Natural killer cell (primary cell): ENCODE measurements around the gene PPDPF. TPM values are rescaled to one million over a fixed set of nuclear protein-coding genes. Genes with fewer than 3 reads are reported as not detected.
"Not testable (repeated sequence)": the region's sequence is repeated elsewhere in the genome, so short reads cannot be mapped to it uniquely, and the experiment has no call there.

Source experiments
- ATAC-seq, 3 donors: fragments of 150-1000 bp in 2 of 3; fragments of 200-7000 bp in 1 of 3; cut with Tn5 transposase; 1 replicate in 1 of 3; 2 replicates in 2 of 3; pipeline ENCODE4 v1.10.0; 2021; ENCODE audit warnings: mild to moderate bottlenecking in 2 of 3, moderate library complexity in 2 of 3
- DNase-seq, 2 donors: peaks; one replicate each; pipeline versions ENCODE4 v3.0.0 to v3.0.0-alpha.2; 2013 to 2021; ENCODE audit warnings: mixed read lengths in 1 of 2
- H3K27ac ChIP-seq: one replicate; pipeline ENCODE4 v1.5.1; 2013; ENCODE audit warnings: mild to moderate bottlenecking, low read length
- H3K27me3 ChIP-seq: one replicate; pipeline ENCODE4 v1.6.1; 2013; ENCODE audit warnings: low read length; ENCODE audit not compliant: control insufficient read depth, insufficient read depth
- H3K36me3 ChIP-seq: one replicate; pipeline ENCODE4 v1.6.1; 2013; ENCODE audit warnings: low read length; ENCODE audit not compliant: control insufficient read depth, insufficient read depth
- H3K4me1 ChIP-seq: one replicate; pipeline ENCODE4 v1.6.1; 2013; ENCODE audit warnings: low read length; ENCODE audit not compliant: control insufficient read depth, insufficient read depth
- H3K4me3 ChIP-seq: one replicate; pipeline ENCODE4 v1.5.1; 2013; ENCODE audit warnings: low read length
- H3K9me3 ChIP-seq: one replicate; pipeline ENCODE4 v1.6.1; 2013; ENCODE audit warnings: low read length; ENCODE audit not compliant: control insufficient read depth, insufficient read depth
- H3K27ac Mint-ChIP-seq, 2 donors: one replicate each; pipeline ENCODE4 v1.8.0; 2022; ENCODE audit warnings: mild to moderate bottlenecking in 2 of 2, mixed read lengths in 2 of 2, moderate library complexity in 1 of 2
- H3K27me3 Mint-ChIP-seq, 2 donors: one replicate each; pipeline ENCODE4 v1.8.0; 2022; ENCODE audit warnings: low read depth in 2 of 2, mixed read lengths in 2 of 2
- H3K36me3 Mint-ChIP-seq: one replicate; pipeline ENCODE4 v1.8.0; 2022; ENCODE audit warnings: mixed read lengths
- H3K4me1 Mint-ChIP-seq, 2 donors: one replicate each; pipeline ENCODE4 v1.8.0; 2022; ENCODE audit warnings: mixed read lengths in 2 of 2
- H3K4me3 Mint-ChIP-seq: one replicate; pipeline ENCODE4 v1.8.0; 2022; ENCODE audit warnings: mild to moderate bottlenecking, moderate library complexity, mixed read lengths
- H3K9me3 Mint-ChIP-seq, 2 donors: one replicate each; pipeline ENCODE4 v1.8.0; 2022; ENCODE audit warnings: mixed read lengths in 2 of 2
- CTCF ChIP-seq: fragments of 200-600 bp; IDR thresholded peaks from one replicate; pipeline ENCODE4 v1.8.0; 2022; ENCODE audit warnings: antibody characterized with exemption
- WGBS: methylation state at CpG from one replicate; pipeline ENCODE4 v1.1.7; 2013; ENCODE audit warnings: missing lambda C conversion rate; ENCODE audit not compliant: insufficient coverage; 5-methylcytosine and 5-hydroxymethylcytosine counted together
- intact Hi-C: fragments of 100-400 bp; cut with micrococcal nuclease; formaldehyde crosslinking; loops from one replicate; pipeline ENCODE4 v1.14.2; 2022
- total RNA-seq, 4 donors: library from RNA; stranded (reverse); fragments of 120-200 nt in 1 of 4; gene quantifications; one replicate each; pipeline versions ENCODE4 v1.2.3 to v1.2.4, GENCODE V29; 2013 to 2022

PPDPF gene
- total RNA-seq, 3 donors from 2014 or later (not counting 1 experiment from before 2014, with no cell fraction given): 95.5 to 197 (median 159) TPM

DNA sequence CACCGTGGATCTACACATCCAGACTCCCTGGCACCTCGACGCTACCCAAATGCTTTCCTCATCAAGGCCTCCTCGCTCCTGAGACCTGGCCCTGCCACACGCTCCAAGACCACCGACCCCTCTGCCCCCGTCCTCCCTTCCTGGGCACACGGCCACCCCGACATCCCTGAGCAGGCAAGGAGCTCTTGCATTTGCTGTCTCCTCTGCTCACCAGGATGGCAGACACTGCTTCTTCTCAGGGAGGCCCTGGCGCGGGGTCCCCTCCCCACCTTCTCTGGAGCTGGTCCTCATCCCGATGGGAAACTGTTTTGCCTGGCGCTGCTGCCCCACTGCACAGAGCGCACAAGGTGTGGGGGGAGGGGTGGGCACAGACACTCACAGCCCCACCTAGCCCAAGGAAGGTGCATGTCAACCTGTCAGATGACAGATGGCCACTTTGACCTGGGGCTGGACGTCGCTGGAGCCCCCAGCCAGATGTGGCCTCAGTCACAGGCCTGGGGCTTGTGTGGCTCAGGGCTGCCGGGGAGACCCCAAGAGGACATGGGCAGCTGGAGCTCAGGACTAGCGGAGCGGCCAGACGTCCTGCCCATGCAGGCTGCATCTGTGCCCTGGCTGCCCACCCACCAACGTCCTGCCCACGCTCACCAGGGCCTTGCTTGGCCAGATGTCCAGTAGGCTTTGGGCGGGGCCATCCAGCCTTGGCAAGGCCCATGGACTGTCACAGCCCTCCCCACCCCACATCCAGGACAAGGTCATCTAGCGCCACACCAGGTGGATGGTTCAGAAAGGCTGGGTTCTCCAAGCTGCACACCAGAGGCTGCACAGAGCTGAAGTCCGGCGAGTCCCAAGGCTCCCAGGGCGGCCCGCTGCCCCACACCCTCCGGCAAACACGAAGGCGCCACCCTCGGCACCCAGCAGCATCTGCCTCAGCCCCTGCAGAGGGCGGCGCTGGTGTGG is 41.9 kb upstream of the PPDPF start:
- H3K27me3 Mint-ChIP-seq: peaks cover 36% of the 10 kb centered on the region in 2 donors
- Histone ChIP-seq H3K27ac (no peak overlapping the region), H3K9me3 (no peaks in the 10 kb centered on the region), H3K4me1 (no peaks in the 10 kb centered on the region), H3K27me3 (peaks cover 15% of the 10 kb centered on the region), H3K4me3 (no peak overlapping the region), H3K36me3 (no peaks in the 10 kb centered on the region)
- ATAC-seq: no peak
- 86% methylated on average over 34 of the region's 34 CpGs for WGBS
- no peak overlapping the region for H3K27ac Mint-ChIP-seq
- TF ChIP-seq CTCF: no peak
- no peaks in the 10 kb centered on the region for H3K36me3 Mint-ChIP-seq
- no peak overlapping the region for H3K4me3 Mint-ChIP-seq
- intact Hi-C loops: loop anchor here (2.0 kb wide), 1 partner anchor 16 kb away; no protein-coding TSS in a partner anchor
- H3K4me1 Mint-ChIP-seq: peaks cover 0 to 6% of the 10 kb centered on the region in 2 donors
- H3K9me3 Mint-ChIP-seq: no peaks in the 10 kb centered on the region
- DNase-seq: no peak

DNA sequence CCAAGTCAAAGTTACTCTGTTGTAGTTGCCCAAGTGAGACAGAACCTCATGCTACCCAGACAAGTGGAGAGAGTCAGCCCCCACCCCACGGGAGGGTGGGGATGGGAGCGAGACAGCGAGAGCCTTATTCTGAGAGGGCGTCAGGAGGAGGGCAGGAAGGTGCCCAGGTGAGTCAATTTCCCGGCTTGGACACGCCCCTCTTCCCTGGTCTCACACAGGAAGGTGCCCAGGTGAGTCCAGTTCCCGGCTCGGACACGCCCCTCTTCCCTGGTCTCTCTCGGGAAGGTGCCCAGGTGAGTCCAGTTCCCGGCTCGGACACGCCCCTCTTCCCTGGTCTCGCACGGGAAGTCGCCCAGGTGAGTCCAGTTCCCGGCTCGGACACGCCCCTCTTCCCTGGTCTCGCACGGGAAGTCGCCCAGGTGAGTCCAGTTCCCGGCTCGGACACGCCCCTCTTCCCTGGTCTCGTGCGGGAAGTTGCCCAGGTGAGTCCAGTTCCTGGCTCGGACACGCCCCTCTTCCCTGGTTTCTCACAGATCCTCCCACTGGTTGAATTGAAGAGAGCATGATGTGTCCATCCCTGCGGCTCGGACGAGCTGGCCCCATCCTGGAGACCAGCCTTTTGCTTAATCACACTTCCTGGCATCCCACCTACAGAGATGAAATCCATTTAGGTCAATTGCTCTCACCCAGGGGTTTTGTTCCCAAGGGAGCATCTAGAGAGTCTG is 40.7 kb upstream of the PPDPF start:
- not testable (repeated sequence) for H3K36me3 ChIP-seq, H3K4me1 Mint-ChIP-seq, H3K4me3 ChIP-seq, H3K4me1 ChIP-seq, DNase-seq, ATAC-seq, H3K9me3 ChIP-seq, H3K27ac Mint-ChIP-seq, H3K9me3 Mint-ChIP-seq, H3K36me3 Mint-ChIP-seq, H3K27ac ChIP-seq, H3K4me3 Mint-ChIP-seq
- H3K27me3 Mint-ChIP-seq: peaks cover 25 to 29% of the 10 kb centered on the region in 2 donors
- intact Hi-C loops: loop anchor here (2.0 kb wide), 1 partner anchor 17 kb away; no protein-coding TSS in a partner anchor
- 72% methylated on average over 32 of the region's 32 CpGs for WGBS
- peaks cover 11% of the 10 kb centered on the region for H3K27me3 ChIP-seq

DNA sequence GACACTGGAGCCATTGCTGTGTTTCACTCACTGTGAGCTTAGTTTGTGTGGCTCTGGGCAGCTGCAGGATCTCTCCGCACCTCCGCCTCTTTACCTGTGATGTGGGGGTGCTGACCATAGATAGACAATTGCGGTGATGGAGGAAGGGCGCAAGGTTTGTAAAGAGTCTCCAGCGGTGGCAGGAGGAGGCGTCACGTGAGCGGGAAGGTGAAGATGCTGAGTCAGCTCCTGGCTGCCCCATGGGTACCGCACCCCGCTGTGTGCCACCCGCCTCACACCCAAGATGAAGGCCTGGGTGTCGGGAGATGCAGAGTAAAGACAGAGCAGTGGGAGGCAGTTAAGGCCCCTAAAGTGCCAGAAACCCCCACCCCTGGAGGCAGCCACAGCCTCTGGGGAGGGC is 39.1 kb upstream of the PPDPF start:
- no peak for DNase-seq
- Mint-ChIP-seq H3K9me3 (no peaks in the 10 kb centered on the region), H3K4me3 (no peak overlapping the region), H3K36me3 (no peaks in the 10 kb centered on the region), H3K4me1 (no peaks in the 10 kb centered on the region), H3K27me3 (peaks cover 12 to 29% of the 10 kb centered on the region in 2 donors), H3K27ac (no peak overlapping the region)
- intact Hi-C loops: no loop called here
- no peaks in the 10 kb centered on the region for H3K4me1 ChIP-seq
- peaks cover 5% of the 10 kb centered on the region for H3K27me3 ChIP-seq
- H3K4me3 ChIP-seq: no peak overlapping the region
- 66% methylated on average over 12 of the region's 12 CpGs for WGBS
- no peaks in the 10 kb centered on the region for H3K36me3 ChIP-seq
- H3K9me3 ChIP-seq: no peaks in the 10 kb centered on the region
- no peak for TF ChIP-seq CTCF
- no peak for ATAC-seq
- no peak overlapping the region for H3K27ac ChIP-seq

DNA sequence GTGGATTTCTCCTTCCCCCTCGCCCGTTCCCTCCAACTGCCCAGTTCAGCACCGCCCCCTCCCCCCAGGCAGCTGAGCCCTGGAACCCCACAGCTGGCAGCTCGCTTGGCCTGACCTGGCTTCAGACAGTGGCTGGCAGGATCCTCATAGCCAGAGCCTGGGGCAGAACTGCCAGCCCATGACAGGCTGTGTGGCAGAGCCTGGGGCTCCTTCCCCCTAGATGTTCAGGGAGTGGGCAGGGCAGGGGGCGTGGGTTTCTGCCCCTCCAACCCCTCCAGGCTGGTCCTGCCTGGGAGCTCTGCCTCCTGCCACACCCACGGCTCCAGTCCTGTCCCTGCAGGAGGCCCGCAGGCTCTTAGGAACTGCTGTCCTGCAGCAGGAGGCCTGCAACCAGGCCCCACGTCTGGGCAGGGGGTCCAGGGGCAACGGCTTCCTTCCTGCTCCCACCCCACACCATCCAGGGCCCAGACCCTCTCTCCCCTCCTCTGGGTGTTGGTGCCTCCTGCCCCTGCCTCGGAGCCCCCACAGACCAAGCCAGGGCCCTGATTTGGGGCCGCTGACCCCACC is 38.5 kb upstream of the PPDPF start:
- H3K27ac Mint-ChIP-seq: no peak overlapping the region
- Histone ChIP-seq H3K4me1 (no peaks in the 10 kb centered on the region), H3K27ac (no peak overlapping the region), H3K4me3 (no peak overlapping the region), H3K36me3 (no peaks in the 10 kb centered on the region), H3K9me3 (no peaks in the 10 kb centered on the region), H3K27me3 (peaks cover 2% of the 10 kb centered on the region)
- H3K4me3 Mint-ChIP-seq: no peak overlapping the region
- no peak for TF ChIP-seq CTCF
- no peak for ATAC-seq
- no peaks in the 10 kb centered on the region for H3K9me3 Mint-ChIP-seq
- no peaks in the 10 kb centered on the region for H3K4me1 Mint-ChIP-seq
- WGBS: 70% methylated on average over 11 of the region's 11 CpGs
- intact Hi-C loops: no loop called here
- no peak for DNase-seq
- H3K36me3 Mint-ChIP-seq: no peaks in the 10 kb centered on the region
- peaks cover 12 to 29% of the 10 kb centered on the region in 2 donors for H3K27me3 Mint-ChIP-seq
